ENCODE data around the gene SCRN3.

- TF ChIP-seq CTCF (IDR thresholded peaks at IDR 0.05; ENCODE audit: poor library complexity): no peak
- no peak for TF ChIP-seq EZH2 (IDR thresholded peaks at IDR 0.05; ENCODE audit: borderline replicate concordance)
These were observed 54.7 kb downstream of the SCRN3 start for GRCh38 chr2:174450021-174450816.

Measured in hepatocyte (in vitro differentiated cells).